Lung (tissue), 12 donors: ENCODE data around the gene TMEM62. TPM values are rescaled to one million over a fixed set of nuclear protein-coding genes. Genes with fewer than 3 reads are reported as not detected.
A peak's percentile ranks its signal among the peaks of the same experiment; 100 is the strongest.

Experiments used
- ATAC-seq: fragments of 200-7000 bp; cut with Tn5 transposase; one replicate; pipeline ENCODE4 v1.9.1; 2020; ENCODE audit warnings: moderate number of reproducible peaks; ENCODE audit not compliant: insufficient read depth, low FRiP score
- DNase-seq, 3 donors: peaks; one replicate each; pipeline ENCODE4 v3.0.0-alpha.2; 2013 to 2017
- H3K27ac ChIP-seq, 2 donors: one replicate each; pipeline ENCODE4 v1.5.1; 2013; ENCODE audit warnings: mild to moderate bottlenecking in 2 of 2, moderate library complexity in 2 of 2, control low read depth in 1 of 2, inconsistent platforms in 1 of 2, low read depth in 1 of 2, low read length in 1 of 2
- H3K27me3 ChIP-seq, 3 donors: one replicate each; pipeline ENCODE4 v1.5.1; 2013; ENCODE audit warnings: low read length in 2 of 3; ENCODE audit not compliant: control insufficient read depth in 3 of 3, insufficient read depth in 3 of 3
- H3K36me3 ChIP-seq, 4 donors: one replicate each; pipeline ENCODE4 v1.5.1; 2013; ENCODE audit warnings: low read length in 4 of 4, mild to moderate bottlenecking in 1 of 4, moderate library complexity in 1 of 4; ENCODE audit not compliant: control insufficient read depth in 4 of 4, insufficient read depth in 4 of 4
- H3K4me1 ChIP-seq, 5 donors: one replicate each; pipeline ENCODE4 v1.5.1; 2013; ENCODE audit warnings: low read length in 5 of 5, mild to moderate bottlenecking in 2 of 5, moderate library complexity in 1 of 5; ENCODE audit not compliant: control insufficient read depth in 5 of 5, insufficient read depth in 5 of 5
- H3K4me3 ChIP-seq: one replicate; pipeline ENCODE4 v1.5.1; 2013; ENCODE audit warnings: mild to moderate bottlenecking, control low read depth, moderate library complexity
- H3K9ac ChIP-seq, 2 donors: one replicate each; pipeline ENCODE4 v1.5.1; 2013; ENCODE audit warnings: low read length in 2 of 2, control low read depth in 1 of 2; ENCODE audit not compliant: insufficient read depth in 1 of 2
- H3K9me3 ChIP-seq, 4 donors: one replicate each; pipeline ENCODE4 v1.5.1; 2013; ENCODE audit warnings: low read length in 3 of 4, mild to moderate bottlenecking in 1 of 4, moderate library complexity in 1 of 4; ENCODE audit not compliant: control insufficient read depth in 4 of 4, insufficient read depth in 3 of 4
- CTCF ChIP-seq: IDR thresholded peaks from 2 replicates; pipeline ENCODE4 v1.5.1; 2012; ENCODE audit warnings: mild to moderate bottlenecking; ENCODE audit errors: control extremely low read depth, extremely low read depth
- WGBS, 2 donors: extraction: QIAGEN DNeasy Blood & Tissue Kit; methylation state at CpG; one replicate each; pipeline ENCODE4 v1.1.7; 2013; 5-methylcytosine and 5-hydroxymethylcytosine counted together
- polyA plus RNA-seq, 2 donors: library from polyadenylated mRNA; stranded (reverse); fragments of 200-250 nt; gene quantifications; one replicate each; pipeline ENCODE4 v1.2.1, GENCODE V29; 2013
- total RNA-seq, 2 donors: library from RNA; depleted of rRNA in 1 of 2; stranded (reverse); fragments of >200 nt in 1 of 2; gene quantifications; one replicate each; pipeline ENCODE4 v1.2.1, GENCODE V29; 2014 to 2021
- donor health status: control.
- donor health status: control.
- donor health status: Bipolar disorder and iron deficiency.
- donor health status: healthy.
- donor health status: DM: yes; HTN: yes; CAD: no.

The TMEM62 gene
- total and polyA plus RNA-seq, 4 donors, result 15.1 to 25.7 (median 21.6) TPM

- DNase-seq (no peak), ATAC-seq (no peak)
- TF ChIP-seq CTCF, result no peak
- Histone ChIP-seq H3K9me3 (no peaks in the 10 kb centered on the region), H3K4me3 (no peak overlapping the region), H3K9ac (no peak overlapping the region), H3K36me3 (no peaks in the 10 kb centered on the region), H3K4me1 (peaks cover 0 to 6% (median 0%) of the 10 kb centered on the region in 5 donors), H3K27ac (no peak overlapping the region), H3K27me3 (peaks cover 0 to 6% (median 0%) of the 10 kb centered on the region in 3 donors)
- 78 to 92% methylated on average over 4 of the region's 4 CpGs for WGBS, 2 donors
Observed at GRCh38 chr15:43128980-43129335, 4.4 kb upstream of the TMEM62 start.

- Histone ChIP-seq H3K4me1 (peaks cover 0 to 7% (median 4%) of the 10 kb centered on the region in 5 donors), H3K27ac (peak overlapping the region; percentile 86 to 93), H3K9ac (peak overlapping the region; percentile 41 to 78), H3K36me3 (peaks cover 0 to 6% (median 0%) of the 10 kb centered on the region in 4 donors), H3K9me3 (no peaks in the 10 kb centered on the region), H3K27me3 (peaks cover 0 to 11% (median 0%) of the 10 kb centered on the region in 3 donors), H3K4me3 (peak overlapping the region; percentile 79)
- 23 to 26% methylated on average over 20 of the region's 20 CpGs for WGBS, 2 donors
- no peak for TF ChIP-seq CTCF
- peak in 1 of 3 donors; percentile 13 for DNase-seq
- no peak for ATAC-seq
Observed at GRCh38 chr15:43132830-43133429, 456 bp upstream of the TMEM62 start.

- peak overlapping the region; percentile 41 to 70 for H3K9ac ChIP-seq
- H3K27ac ChIP-seq, result peak overlapping the region; percentile 86 to 93
- no peak for TF ChIP-seq CTCF
- WGBS, 2 donors, result 13 to 14% methylated on average over 12 of the region's 12 CpGs
- ATAC-seq, result no peak
- DNase-seq, result no peak
- peaks cover 0 to 11% (median 0%) of the 10 kb centered on the region in 3 donors for H3K27me3 ChIP-seq
- no peaks in the 10 kb centered on the region for H3K9me3 ChIP-seq
- H3K4me3 ChIP-seq, result peak overlapping the region; percentile 79
- peaks cover 0 to 11% (median 0%) of the 10 kb centered on the region in 4 donors for H3K36me3 ChIP-seq
- peaks cover 0 to 7% (median 4%) of the 10 kb centered on the region in 5 donors for H3K4me1 ChIP-seq
Observed at GRCh38 chr15:43134157-43134635, 810 bp downstream of the TMEM62 start.
